Measurements from ENCODE around the gene HPD.

The HPD gene

GRCh38 chr12:121810234-121810817, 48.3 kb downstream of the HPD start:
- no peak overlapping the region for H3K4me3 ChIP-seq (ENCODE audit: low read depth, low read length)
- TF ChIP-seq CTCF (conservative IDR thresholded peaks at IDR 0.05; ENCODE audit: low read depth, low read length), result no peak
- DNase-seq (ENCODE audit: low read depth), result no peak

- H3K4me3 ChIP-seq (ENCODE audit: low read depth, low read length), result no peak overlapping the region
- no peak for DNase-seq (ENCODE audit: low read depth)
- TF ChIP-seq CTCF (conservative IDR thresholded peaks at IDR 0.05; ENCODE audit: low read depth, low read length), result no peak
These were observed 48.9 kb downstream of the HPD start for GRCh38 chr12:121809712-121810116.

- no peak for DNase-seq (ENCODE audit: low read depth)
- H3K4me3 ChIP-seq (ENCODE audit: low read depth, low read length), result no peak overlapping the region
- TF ChIP-seq CTCF (conservative IDR thresholded peaks at IDR 0.05; ENCODE audit: low read depth, low read length), result no peak
These were observed 50.0 kb downstream of the HPD start for GRCh38 chr12:121808623-121809022.

- no peak for DNase-seq (ENCODE audit: low read depth)
- no peak overlapping the region for H3K4me3 ChIP-seq (ENCODE audit: low read depth, low read length)
- TF ChIP-seq CTCF (conservative IDR thresholded peaks at IDR 0.05; ENCODE audit: low read depth, low read length), result no peak
These were observed 50.9 kb downstream of the HPD start for GRCh38 chr12:121807642-121808347.

GRCh38 chr12:121806546-121807423, 51.9 kb downstream of the HPD start:
- peak; percentile 45 for DNase-seq (ENCODE audit: low read depth)

GRCh38 chr12:121806009-121806545, 52.6 kb downstream of the HPD start:
- TF ChIP-seq CTCF (conservative IDR thresholded peaks at IDR 0.05; ENCODE audit: low read depth, low read length), result no peak
- DNase-seq (ENCODE audit: low read depth), result no peak

More at GRCh38 chr12:121806546-121807423, 51.9 kb downstream of the HPD start:
- peak overlapping the region; percentile 63 for H3K4me3 ChIP-seq (ENCODE audit: low read depth, low read length)
- TF ChIP-seq CTCF (conservative IDR thresholded peaks at IDR 0.05; ENCODE audit: low read depth, low read length), result no peak

More at GRCh38 chr12:121806009-121806545, 52.6 kb downstream of the HPD start:
- H3K4me3 ChIP-seq (ENCODE audit: low read depth, low read length), result peak overlapping the region; percentile 63

Data from choroid plexus epithelial cell (primary cell).